ENCODE results near the gene EPN3.

- no peak for TF ChIP-seq CTCF (conservative IDR thresholded peaks at IDR 0.05; ENCODE audit: low read depth, low read length)
- TF ChIP-seq EZH2 (IDR thresholded peaks at IDR 0.05; ENCODE audit: low read length, unreplicated experiment): no peak
- no peak for TF ChIP-seq EZH2phosphoT487 (IDR thresholded peaks at IDR 0.05; ENCODE audit: borderline replicate concordance, low read length)
Measured at GRCh38 chr17:50569592-50569991, 37.1 kb downstream of the EPN3 start.

Measured in PC-3 (cell line).